Stimulated activated CD8-positive, alpha-beta memory T cell treated with anti-CD3 and anti-CD28 coated beads, Interleukin-7, amount 100 ng/mL, for 48 hours (primary cell): Measurements from ENCODE around the gene SECTM1.
"Not testable (repeated sequence)": the region's sequence is repeated elsewhere in the genome, so short reads cannot be mapped to it uniquely, and the experiment has no call there.

Experiments
- DNase-seq, 2 donors: peaks; one replicate each; pipeline ENCODE4 v3.0.0-alpha.2; 2020; ENCODE audit warnings: low read depth in 1 of 2; ENCODE audit errors: extremely low read depth in 1 of 2

The SECTM1 gene

DNA sequence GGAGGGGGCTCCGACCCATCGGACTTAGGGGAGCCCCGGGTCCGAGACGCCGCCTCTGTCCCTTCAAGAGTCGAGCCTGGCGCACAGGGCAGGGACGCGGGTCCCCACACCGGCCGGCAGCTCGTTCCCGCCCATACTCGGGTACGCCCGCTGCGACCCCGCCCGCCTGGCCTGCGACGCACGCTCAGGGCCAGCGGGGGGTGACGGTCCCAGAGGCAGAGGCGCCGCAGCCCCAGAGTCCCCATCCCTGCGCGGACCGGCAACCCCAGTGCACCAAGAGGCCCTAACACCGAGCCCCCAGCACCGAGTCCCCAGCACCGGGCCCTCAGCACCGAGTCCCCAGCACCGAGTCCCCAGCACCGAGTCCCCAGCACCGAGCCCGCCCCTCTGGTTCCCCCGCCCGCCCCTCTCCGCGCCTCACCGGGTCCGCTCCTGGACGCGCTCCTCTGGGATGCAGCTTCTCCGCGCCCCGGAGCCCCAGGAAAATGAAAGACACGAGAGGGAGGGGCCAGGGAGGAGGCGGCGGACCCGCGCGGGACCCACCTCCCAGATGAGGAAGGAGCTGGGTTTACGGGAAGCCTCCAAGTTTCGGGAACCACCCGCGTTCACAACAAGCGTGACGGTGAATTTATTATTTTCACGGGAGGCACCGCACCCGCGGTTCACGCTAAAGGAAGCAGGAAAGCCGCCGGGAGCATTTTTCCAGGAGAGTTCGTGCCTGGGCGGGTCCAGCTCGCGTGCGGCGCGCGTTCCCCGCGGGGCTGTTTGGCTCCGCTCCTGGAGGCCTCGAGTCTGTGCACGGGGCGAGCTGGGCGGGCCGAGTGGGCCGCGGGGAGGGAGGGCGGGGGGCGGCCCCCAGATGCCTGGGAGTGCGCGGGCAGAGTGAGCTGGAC, at the start of gene SECTM1:
Gene SECTM1 (minus strand): TSS at position 488 of the 893 bp plus-strand sequence. CDS start 6,526 bp downstream, outside the sequence.
- no peak for DNase-seq

DNA sequence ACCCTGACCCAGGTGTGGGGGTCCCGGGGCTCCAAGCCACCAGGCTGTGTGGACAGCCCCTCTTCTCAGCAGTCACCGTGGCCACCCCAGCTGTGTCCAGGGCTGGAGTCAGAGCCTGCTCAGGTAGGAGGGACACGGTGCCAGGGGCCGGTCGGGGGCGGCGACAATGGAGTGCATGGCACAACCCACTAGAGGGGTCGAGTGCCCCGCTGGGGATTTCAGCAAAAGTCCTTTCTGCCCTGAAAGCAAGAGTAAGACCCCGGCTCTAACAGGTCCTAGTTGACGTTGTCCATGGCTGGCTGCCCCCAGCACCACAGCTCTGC, 49.3 kb upstream of the SECTM1 start:
- DNase-seq, result no peak

DNA sequence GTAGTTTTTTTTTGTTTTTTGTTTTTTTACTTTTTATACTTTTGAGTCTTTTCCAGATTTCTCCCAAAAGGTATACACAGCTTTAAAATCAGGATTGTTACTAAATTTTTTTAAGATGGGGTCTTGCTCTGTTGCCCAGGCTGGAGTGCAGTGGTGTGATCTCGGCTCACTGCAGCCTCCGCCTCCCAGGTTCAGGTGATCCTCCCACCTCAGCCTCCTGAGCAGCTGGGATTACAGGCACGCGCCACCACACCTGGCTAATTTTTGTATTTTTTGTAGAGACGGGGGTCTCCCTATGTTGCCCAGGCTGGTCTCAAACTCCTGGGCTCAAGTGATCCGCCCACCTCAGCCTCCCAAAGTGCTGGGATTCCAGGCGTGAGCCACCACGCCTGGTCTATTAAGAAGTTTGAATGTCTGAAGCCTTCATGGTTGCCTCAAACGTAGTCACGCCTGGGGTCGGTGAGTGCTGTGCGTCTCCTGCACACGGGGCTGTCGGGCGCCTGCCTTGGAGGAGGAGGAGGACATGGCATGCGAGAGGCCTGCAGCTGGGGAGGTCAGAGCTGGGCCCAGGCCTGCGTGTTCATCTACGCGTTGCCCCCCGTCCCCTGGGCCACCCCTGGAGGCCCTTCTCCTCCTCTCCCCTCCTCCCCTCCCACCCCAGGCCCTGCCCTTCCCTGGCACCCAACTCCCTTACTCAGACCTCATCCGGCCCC, 48.8 kb upstream of the SECTM1 start:
- not testable (repeated sequence) for DNase-seq

DNA sequence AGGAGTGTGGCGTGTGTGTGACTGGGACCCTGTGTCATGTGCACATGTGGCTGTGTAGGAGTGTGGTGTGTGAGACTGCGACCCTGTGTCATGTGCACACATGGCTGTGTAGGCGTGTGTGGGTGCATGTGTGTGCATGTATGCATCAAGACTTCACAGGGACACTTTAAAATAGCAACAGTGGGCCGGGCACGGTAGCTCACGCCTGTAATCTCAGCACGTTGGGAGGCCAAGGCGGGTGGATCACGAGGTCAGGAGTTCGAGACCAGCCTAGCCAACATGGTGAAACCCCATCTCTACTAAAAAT, 48.1 kb upstream of the SECTM1 start:
- DNase-seq, result not testable (repeated sequence)

DNA sequence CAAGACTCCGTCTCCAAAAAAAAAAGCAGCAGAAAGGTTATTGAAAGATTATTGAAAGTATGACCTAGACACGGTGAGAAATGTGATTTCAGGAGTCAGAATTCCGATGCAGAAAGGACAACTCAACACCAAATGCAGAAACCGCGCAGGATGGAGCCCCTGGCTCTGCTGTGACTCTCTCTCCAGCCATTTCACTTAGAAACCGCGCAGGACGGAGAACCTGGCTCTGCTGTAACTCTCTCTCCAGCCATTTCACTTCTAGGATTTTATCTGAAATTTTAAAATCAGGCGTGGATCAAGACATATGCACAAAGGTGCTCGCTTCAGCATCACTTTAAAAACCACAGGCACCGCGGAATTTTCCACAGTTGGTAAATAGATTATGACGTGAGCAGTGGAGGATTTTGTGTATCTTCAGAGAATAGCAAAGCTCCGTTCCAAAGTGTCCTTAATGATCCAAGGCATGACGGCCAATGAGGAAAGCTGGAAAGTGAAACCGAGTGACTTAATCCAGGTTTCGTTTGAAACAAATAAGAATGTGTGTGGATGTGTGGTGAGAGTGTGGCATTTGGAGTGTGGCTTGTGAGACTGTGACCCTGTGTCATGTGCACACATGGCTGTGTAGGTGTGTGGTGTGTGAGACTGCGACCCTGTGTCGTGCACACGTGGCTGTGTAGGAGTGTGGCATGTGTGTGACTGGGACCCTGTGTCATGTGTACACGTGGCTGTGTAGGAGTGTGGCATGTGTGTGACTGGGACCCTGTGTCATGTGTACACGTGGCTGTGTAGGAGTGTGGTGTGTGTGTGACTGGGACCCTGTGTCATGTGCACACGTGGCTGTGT, 47.5 kb upstream of the SECTM1 start:
- DNase-seq, result no peak

DNA sequence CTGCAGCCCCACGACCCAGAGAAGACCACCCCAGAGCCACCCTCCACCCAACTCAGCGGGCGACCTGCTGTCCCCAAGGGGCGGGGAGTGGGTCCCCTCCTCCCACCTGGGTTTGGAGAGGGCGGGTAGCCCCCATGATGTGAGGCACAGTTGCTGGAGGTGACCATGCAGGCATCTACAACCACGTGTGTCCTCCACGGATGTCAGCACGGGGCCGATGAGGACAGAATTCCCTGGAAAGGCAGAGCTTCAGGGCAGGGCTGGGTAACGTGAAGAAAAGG, 45.1 kb upstream of the SECTM1 start:
- DNase-seq, result no peak

DNA sequence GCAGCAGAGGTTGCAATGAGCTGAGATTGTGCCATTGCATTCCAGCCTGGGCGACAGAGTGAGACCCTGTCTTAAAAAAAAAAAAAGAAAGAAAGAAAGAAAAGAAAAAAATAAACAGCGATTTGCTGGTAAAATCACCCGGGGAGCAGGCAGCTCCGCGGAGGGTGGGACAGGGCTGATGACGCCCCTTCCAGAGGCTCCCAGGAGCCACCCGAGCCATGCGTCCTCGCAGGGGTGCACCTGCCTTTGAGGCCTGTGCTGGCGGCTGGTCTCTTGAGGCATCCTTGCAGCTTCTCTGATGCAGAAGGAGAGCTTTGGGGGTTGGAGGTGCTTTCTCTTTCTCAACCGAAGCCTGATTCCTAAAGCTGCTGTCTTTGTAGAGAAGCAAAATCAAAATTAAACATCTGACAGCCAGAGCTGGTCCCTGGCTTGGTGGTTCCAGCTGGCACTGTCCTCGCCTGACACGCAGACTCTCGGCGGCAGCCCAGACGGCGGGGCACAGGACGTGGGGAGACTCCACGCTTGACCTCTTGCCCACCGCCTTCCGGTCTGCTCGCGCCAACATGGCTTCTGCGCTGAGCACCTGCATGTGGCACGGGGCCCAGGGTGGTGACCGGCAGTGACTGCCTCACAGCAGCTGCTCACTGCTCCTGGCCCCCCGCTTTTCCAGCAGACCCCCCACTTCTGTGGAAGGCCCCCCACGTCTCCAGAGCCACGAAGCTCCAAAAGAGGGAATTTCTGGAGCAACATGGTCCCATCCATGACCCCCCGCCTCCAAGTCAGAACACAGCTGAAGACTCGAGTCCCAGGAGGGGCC, 44.6 kb upstream of the SECTM1 start:
- no peak for DNase-seq

DNA sequence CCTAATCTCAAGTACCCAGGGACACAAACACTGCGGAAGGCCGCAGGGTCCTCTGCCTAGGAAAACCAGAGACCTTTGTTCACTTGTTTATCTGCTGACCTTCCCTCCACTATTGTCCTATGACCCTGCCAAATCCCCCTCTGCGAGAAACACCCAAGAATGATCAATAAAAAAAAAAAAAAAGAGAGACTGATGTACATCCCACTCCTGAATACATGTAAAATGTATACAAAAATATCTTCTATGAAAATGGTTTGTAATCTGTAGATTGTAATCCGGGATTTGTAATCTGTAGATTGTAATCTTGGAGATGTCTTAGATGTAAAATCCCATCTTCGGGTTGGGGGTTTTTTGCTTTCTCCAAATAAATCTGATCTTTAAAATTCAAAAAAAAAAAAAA, 43.7 kb upstream of the SECTM1 start:
- not testable (repeated sequence) for DNase-seq

DNA sequence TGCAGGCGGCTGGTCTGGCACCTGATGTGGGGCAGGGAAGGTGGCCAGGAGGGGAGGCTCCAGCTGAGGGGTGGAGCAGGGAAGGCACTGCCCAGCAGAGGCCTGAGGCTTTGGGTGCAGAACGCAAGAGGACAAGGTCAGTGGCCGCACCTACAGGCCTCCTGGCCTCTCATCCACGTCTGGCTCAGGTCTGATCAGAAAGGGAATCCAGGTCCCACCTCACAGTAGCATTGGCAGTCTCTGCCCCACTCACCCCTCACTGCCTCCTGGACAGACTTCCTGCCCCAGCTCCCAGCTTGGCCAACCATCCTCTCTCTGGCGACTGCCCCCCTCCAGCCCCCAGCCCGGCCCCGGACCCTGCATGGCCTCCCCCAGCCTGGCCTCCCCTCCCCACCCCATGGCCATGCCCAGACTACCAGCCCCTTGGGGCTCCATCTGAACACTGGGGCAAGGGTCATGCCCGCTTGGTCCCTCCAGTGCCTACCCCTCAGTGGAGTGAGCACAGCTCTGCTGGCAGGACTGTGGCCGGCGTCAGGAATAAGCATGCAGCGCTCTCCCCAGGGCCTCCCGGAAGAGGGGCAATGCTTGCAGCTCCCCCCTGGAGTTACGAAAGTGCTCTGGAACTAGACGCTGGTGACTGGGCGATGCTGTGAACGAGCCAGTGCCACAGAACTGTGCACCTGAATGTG, 42.6 kb upstream of the SECTM1 start:
- no peak for DNase-seq

DNA sequence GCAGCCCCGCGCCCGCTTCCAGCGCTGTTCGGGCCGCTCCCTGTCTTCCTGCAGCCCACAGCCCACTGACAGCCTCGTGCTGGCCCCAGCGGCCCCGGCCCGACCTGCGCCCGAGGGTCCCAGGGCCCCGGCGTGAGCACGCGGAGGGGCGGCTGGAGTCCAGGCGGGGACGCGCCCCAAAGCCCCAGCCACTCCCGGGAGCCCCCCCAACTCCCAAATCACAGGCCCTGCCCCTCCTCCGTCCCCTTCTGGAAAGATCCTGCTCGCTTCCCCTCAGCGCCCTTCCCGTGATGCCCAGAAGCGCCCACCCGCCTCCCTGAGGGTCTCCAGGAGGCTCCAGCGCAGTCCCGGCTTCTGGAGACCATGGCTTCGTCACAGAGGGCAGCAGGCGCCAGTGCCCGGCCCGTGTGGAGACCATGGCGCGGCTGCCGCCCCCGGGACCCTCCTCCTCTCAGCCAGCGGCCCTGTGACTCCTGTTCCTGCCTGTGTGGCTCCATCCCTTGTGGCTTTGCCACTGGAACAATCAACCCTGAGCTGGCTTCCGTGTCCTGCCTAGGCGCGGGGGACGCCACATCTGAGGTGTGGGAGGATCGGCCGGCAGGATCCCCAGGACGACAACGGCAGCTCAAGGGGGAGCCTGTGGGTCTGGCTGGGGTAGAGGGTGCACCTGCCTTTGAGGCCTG, 41.9 kb upstream of the SECTM1 start:
- no peak for DNase-seq

DNA sequence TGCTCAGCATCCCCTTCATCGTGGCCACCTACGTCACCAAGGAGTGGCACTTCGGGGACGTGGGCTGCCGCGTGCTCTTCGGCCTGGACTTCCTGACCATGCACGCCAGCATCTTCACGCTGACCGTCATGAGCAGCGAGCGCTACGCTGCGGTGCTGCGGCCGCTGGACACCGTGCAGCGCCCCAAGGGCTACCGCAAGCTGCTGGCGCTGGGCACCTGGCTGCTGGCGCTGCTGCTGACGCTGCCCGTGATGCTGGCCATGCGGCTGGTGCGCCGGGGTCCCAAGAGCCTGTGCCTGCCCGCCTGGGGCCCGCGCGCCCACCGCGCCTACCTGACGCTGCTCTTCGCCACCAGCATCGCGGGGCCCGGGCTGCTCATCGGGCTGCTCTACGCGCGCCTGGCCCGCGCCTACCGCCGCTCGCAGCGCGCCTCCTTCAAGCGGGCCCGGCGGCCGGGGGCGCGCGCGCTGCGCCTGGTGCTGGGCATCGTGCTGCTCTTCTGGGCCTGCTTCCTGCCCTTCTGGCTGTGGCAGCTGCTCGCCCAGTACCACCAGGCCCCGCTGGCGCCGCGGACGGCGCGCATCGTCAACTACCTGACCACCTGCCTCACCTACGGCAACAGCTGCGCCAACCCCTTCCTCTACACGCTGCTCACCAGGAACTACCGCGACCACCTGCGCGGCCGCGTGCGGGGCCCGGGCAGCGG, 41.2 kb upstream of the SECTM1 start:
- no peak for DNase-seq

DNA sequence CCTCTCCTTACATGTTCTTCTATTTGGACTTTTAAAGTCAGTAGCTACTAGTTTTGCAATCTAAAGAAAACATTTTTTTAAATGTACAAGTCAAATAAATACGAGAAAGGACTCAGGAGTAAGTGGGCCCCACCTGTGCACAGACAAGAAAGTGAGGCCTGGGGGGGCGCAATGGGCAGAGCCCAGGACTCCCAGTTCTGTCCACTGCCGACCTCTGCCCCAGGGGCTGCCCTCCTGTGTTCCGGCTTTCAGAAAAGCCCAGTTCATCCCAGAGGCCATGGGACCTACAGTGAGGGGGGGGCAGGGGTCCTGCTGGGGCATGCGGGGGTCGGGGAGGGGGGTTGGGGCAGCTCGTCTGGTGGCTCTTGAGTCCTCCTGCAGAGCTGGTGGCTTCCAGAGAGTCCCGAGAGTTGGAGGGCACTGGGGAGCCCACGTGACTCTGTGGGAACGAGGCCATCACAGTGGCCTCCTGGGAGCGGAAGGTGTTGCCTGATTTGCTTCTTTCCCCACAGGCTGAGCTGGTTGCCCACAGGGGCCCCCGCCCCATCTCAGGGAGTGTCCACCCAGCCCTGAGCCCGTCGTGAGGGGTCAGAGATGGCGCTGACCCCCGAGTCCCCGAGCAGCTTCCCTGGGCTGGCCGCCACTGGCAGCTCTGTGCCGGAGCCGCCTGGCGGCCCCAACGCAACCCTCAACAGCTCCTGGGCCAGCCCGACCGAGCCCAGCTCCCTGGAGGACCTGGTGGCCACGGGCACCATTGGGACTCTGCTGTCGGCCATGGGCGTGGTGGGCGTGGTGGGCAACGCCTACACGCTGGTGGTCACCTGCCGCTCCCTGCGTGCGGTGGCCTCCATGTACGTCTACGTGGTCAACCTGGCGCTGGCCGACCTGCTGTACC, 40.4 kb upstream of the SECTM1 start:
- DNase-seq, result no peak

DNA sequence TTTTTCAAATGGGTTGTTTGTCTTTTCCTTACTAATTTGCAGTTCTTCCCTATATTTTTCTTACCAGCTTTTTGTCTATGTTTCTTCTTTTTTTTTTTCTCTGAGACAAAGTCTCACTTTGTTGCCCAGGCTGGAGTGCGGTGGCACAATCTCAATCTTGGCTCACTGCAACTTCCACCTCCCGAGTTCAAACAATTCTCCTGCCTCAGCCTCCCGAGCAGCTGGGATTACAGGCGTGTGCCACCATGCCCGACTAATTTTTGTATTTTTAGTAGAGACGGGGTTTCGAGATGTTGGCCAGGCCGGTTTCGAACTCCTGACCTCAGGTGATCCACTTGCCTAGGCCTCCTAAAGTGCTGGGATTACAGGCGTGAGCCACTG, 39.5 kb upstream of the SECTM1 start:
- not testable (repeated sequence) for DNase-seq

DNA sequence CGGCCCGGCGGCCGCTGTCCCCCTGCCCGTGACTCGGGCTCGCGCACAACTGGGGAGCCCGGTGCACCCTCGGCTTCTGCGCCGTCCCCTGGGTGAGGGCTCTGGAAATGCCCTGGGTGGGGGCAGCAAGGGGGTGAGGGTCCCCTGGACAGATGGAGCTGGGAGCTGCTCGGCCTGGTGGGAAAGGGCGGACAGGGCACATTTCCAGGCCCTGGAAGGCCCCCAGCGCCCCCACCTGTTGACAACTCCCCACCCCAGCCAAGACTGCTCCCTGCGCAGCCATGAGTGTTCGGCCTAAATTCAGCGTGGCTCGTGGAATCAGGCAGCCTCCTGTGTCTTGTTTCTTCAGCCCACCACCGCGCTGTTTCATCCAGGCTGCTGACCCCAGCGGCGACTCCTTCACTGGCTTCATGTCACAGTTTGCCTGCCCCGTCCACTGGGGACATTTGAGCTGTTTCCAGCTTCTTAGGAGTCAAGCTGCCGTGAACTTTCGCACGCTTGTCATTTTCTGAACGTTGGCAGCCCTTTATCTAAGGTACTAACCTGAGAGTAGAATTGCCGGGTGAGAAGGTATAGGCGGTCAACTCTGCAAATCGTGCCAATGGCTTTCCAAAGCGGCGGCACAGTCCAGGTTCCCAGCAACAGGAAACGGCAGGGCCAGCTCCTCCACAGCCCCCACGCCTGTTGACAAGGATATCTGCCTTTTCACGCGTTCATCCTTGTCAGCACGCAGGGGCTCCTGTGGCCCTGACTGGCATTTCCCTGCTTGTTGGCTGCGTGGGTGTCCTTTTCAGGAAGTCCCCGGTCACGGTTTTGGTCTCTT, 38.9 kb upstream of the SECTM1 start:
- no peak for DNase-seq

DNA sequence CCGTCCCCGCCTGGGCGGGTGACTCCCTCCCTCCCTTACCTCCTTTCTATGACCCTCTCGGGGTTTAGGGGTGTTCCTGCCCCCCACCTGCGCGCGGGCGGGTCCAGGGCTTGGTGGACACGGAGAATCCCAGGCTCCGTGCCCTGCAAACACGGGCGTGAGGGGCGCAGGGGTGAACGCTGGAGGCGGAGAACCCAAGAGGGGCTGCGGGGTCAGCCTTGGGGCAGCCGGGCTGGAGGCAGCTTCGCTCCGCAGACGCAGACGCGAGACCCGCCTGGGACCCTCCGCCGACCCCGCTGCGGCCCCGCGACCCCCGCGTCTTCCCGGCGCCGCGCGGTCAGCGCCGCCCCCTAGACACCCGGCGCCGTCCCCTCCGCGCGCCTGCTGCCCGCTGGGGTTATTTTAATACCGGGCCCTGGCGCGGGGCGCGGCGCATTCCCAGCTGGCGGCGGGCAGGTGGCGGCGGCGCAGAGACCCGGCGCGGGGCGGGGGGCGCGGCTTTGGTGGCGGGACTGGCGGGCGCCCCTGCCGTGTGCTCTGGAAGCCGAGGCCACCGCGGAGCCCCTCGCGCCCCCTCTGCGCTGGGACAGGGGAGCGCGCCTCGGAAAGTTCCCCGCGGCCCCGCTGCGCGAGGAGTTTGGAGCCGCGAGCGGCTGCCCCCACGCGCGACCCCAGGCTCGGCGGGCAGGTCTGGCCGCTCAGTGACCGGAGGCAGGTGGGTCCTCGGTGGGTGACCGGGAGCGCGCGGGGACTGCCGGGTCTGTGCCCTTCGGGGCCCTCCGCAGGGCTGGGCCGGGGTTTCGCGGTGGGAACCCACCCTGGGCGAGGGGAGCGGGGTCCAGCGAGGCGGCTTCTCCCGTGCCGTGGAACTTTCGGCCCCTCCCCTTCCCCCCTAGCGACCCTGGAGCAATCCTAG, 38.0 kb upstream of the SECTM1 start, which contains the start of gene UTS2R:
Gene UTS2R (plus strand): TSS at position 433 of the 916 bp plus-strand sequence. CDS start 2,560 bp downstream, outside the sequence.
- DNase-seq, result no peak
